Lower leg skin (tissue), 4 donors: Measurements from ENCODE around the gene EPB41L5. TPM values are rescaled to one million over a fixed set of nuclear protein-coding genes. Genes with fewer than 3 reads are reported as not detected.

ENCODE experiments used
- DNase-seq, 2 donors: peaks; one replicate each; pipeline ENCODE4 v3.0.0-alpha.2; 2019; ENCODE audit warnings: low spot score in 2 of 2
- H3K4me3 ChIP-seq: fragments of 200-600 bp; sonication (generic); 2 replicates; pipeline ENCODE4 v1.5.1; 2017; ENCODE audit warnings: mild to moderate bottlenecking, low read depth; ENCODE audit not compliant: poor library complexity, severe bottlenecking
- CTCF ChIP-seq, 3 donors: fragments of 450-650 bp; IDR thresholded peaks; one replicate each; pipeline ENCODE4 v1.5.1; 2016; ENCODE audit warnings: antibody characterized with exemption in 3 of 3, mild to moderate bottlenecking in 3 of 3, moderate library complexity in 2 of 3
- POLR2A ChIP-seq, 2 donors: fragments of 450-650 bp; IDR thresholded peaks; one replicate each; pipeline ENCODE4 v1.6.1; 2016 to 2017; ENCODE audit warnings: antibody characterized with exemption in 2 of 2, mild to moderate bottlenecking in 1 of 2, moderate library complexity in 1 of 2
- WGBS, 2 donors: methylation state at CpG; one replicate each; pipeline ENCODE4 v1.1.5; 2018; 5-methylcytosine and 5-hydroxymethylcytosine counted together
- intact Hi-C: fragments of 100-400 bp; cut with DNase I; formaldehyde crosslinking; loops from one replicate; pipeline ENCODE4 v1.15.0; 2023; ENCODE audit warnings: low total_unique reads
- total RNA-seq, 4 donors: library from RNA; depleted of rRNA; stranded (reverse); fragments of >200 nt; gene quantifications; one replicate each; pipeline ENCODE4 v1.1.0, GENCODE V29; 2016

EPB41L5 gene
- total RNA-seq, 4 donors from 2014 or later = 12.4 to 25.4 (median 23.0) TPM

- DNase-seq = no peak
- H3K4me3 ChIP-seq = no peak overlapping the region
- TF ChIP-seq POLR2A (IDR thresholded peaks at IDR 0.05) = no peak
- TF ChIP-seq CTCF (IDR thresholded peaks at IDR 0.05) = no peak
- intact Hi-C loops = no loop called here
- 71 to 73% methylated on average over 1 of the region's 1 CpG for WGBS, 2 donors
Observed at GRCh38 chr2:120001471-120001870, 11.4 kb upstream of the EPB41L5 start.

GRCh38 chr2:120004254-120004653 is 8.6 kb upstream of the EPB41L5 start:
- no peak for TF ChIP-seq CTCF (IDR thresholded peaks at IDR 0.05)
- TF ChIP-seq POLR2A (IDR thresholded peaks at IDR 0.05) = no peak
- H3K4me3 ChIP-seq = no peak overlapping the region
- intact Hi-C loops = no loop called here
- no peak for DNase-seq

GRCh38 chr2:120005834-120006521 is 6.9 kb upstream of the EPB41L5 start:
- WGBS, 2 donors = 86 to 87% methylated on average over 11 of the region's 11 CpGs
- intact Hi-C loops = no loop called here
- DNase-seq = no peak
- H3K4me3 ChIP-seq = no peak overlapping the region
- no peak for TF ChIP-seq CTCF (IDR thresholded peaks at IDR 0.05)
- TF ChIP-seq POLR2A (IDR thresholded peaks at IDR 0.05) = no peak

- no peak overlapping the region for H3K4me3 ChIP-seq
- TF ChIP-seq POLR2A (IDR thresholded peaks at IDR 0.05) = no peak
- no peak for DNase-seq
- WGBS, 2 donors = 90 to 95% methylated on average over 4 of the region's 4 CpGs
- intact Hi-C loops = no loop called here
Observed at GRCh38 chr2:120007851-120008250, 5.0 kb upstream of the EPB41L5 start.

GRCh38 chr2:120012363-120012762 is 514 bp upstream of the EPB41L5 start:
- WGBS, 2 donors = 22 to 30% methylated on average over 8 of the region's 8 CpGs
- TF ChIP-seq POLR2A (IDR thresholded peaks at IDR 0.05) = no peak
- no peak for TF ChIP-seq CTCF (IDR thresholded peaks at IDR 0.05)
- no peak for DNase-seq

GRCh38 chr2:120013597-120014223 is 833 bp downstream of the EPB41L5 start:
- no peak for DNase-seq
- intact Hi-C loops = no loop called here
- TF ChIP-seq CTCF (IDR thresholded peaks at IDR 0.05) (peak in 1 of 3 donors; percentile 1), POLR2A (IDR thresholded peaks at IDR 0.05) (no peak)
- 17 to 20% methylated on average over 17 of the region's 17 CpGs for WGBS, 2 donors
- peak overlapping the region; percentile 88 for H3K4me3 ChIP-seq

More at GRCh38 chr2:120012363-120012762, 514 bp upstream of the EPB41L5 start:
- intact Hi-C loops = no loop called here
- H3K4me3 ChIP-seq = peak overlapping the region; percentile 88
